GM19193 (cell line): ENCODE measurements around the gene MAN1C1.

Experiments used
- POLR2A ChIP-seq: IDR thresholded peaks from 4 replicates; pipeline ENCODE4 v1.6.1; 2011; ENCODE audit not compliant: insufficient read depth, insufficient read length; ENCODE audit errors: extremely low read depth

The MAN1C1 gene

DNA sequence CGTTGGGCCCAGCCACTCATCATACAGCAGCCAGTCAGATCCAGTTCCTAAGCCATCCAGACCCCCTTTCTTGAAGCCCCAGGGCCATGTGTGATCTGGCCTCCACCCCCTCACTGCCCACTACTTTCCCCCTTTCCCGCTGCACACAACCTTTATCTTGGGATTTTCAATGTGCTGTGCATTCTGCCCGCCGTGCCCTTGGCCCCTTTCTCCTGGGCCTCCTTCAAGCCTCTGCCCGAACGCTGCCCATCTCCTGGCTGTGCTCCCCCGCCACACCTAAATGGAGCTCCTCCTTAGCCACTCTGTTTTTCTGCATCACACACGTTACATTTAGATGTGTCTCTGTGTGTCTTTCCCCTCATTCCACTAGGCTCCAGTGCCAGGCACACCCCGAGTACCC, 116.7 kb downstream of the MAN1C1 start:
- TF ChIP-seq POLR2A: no peak

GRCh38 chr1:25735956-25736529, 119.5 kb downstream of the MAN1C1 start:
- no peak for TF ChIP-seq POLR2A

GRCh38 chr1:25737130-25737529, 120.5 kb downstream of the MAN1C1 start:
- no peak for TF ChIP-seq POLR2A

DNA sequence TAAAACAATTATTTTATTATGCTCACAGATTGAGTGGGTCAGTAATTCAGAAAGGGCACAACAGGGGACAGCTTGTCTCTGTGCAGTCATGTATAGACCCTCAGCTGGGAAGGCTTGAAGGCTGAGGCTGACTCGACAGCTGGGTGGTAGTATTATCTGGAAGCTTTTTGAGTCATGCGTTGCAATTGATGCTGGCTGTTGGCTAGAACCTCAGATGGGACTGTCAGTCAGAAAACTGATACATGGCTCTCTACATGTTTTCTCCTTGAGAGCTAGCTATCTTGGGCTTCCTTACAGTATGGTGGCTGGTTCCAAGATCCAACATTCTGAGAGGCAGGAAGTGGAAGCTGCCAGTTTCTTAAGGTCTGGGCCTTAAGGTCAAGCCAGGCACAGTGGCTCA, 121.9 kb downstream of the MAN1C1 start:
- no peak for TF ChIP-seq POLR2A

DNA sequence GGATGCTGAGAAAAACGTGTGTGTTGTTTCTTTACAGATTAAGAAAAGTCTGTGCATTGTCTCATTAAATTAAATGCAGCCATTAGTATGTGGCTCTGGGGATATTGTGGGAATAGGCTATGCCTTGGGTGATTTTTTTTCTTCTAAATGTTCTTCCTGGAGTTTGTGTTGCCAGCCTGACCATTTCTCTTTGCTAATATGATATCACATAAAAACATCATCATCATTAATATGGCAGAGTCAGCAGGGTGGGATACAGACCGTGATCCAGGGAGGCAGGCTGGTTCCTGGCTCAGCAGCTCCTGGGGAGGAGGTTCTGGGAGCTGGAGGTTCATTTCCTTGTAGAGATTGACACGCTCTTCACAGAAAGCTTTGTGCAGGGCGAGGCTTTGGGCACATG, 122.8 kb downstream of the MAN1C1 start:
- no peak for TF ChIP-seq POLR2A

- no peak for TF ChIP-seq POLR2A
These were observed 123.5 kb downstream of the MAN1C1 start for GRCh38 chr1:25740071-25740470.

DNA sequence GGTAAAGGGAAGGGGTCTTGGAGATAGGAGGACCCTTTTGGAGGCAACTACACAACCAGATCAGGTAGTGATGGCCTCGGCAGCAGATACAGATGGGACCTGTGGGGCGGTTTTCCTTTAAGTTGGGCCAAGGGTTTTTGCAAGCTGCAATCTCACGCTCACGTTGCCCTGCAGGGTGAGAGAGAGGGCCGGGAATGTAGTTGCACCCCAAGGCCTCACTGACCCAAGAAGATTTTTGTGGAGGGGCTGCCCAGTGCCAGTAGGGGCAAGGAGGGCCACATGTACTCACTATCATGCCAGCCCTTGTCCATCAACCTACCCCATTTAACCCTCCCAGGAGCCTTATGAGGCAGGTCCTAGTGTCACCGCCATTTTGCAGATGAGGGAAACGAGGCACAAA, 125.7 kb downstream of the MAN1C1 start:
- TF ChIP-seq POLR2A: no peak

DNA sequence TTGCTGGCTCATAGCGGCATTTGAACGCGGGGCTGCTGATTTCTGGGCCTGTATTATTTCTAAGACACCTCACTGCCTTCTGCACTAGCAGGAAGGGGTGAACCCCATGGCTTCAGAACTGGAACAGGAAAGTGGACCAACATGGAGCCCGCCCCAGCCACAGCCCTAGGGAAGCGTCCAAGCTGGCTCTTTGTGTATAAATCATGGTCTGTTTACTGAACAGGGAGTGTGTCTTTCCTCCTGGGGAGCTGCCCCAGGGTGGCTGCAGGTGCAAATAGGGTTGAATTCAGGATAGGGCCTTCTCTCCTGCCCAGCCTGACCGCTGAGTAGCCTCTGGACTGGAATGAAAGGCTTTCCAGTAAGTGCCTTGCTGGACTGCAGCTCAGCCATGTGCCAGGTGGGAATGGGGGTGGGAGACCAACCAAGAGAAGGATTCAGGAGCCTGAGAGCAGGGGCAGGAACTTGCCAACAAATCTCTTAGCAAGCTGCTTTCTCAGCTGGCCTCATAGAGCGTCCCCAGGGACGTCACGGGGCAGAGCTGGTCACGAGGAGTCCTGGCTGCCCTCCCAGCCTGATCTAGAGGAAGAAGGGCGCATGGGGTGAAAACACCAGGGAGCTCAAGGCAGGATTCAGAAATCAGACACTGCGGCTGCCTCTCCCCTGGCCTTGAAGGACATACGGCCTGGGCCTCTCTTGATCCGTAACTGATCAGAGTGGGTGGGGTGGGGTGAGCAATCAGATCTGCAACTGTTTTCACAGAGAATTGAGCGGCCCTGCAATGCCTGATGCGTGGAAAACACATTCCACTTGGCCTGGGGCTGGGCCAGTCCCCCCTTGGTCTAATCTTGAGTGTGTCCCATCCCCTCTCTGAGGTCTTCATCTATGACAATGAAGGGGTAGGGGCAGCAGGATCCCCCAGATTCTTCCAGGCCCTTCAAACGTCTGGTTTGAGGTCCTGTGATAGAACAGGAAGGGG, 126.9 kb downstream of the MAN1C1 start:
- TF ChIP-seq POLR2A: no peak

GRCh38 chr1:25744140-25744581, 127.6 kb downstream of the MAN1C1 start:
- TF ChIP-seq POLR2A: no peak

DNA sequence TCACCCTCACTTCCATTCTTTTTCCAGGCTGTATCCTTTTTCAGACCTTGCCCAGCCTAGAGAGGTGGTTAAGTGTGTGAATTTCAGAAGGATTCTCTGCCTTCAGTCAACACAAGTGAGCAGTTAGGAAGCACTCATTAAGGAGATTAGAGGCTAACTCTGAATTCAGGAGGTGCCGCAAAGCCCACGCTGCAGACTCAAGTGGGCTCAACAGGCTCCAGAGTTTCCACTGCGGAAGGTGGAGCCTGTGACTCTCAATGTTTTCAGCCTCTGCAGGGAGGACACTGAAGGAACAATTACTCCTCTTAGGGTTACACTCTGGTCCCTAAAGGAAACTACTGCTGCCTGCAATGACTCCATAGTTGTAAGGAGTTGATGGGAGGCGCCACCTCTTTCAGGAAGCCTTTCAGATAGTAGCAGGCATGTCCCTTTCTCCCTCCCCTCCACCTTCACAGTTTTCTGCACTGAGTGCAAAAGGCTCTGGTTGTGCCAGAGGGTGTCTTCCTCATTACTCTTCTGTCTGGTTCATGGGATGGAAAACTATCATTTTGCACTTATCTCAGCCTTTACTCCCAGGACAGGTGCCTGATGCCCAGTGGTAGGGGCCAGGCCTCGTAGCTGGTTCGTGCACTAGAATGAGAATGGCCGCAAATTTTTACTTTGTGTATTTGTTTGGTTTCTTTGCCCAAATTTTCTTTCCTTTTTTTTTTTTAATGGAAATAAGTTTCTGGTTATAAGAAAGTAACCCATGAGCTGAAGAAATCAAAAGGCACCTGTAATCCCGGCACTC, 128.2 kb downstream of the MAN1C1 start:
- no peak for TF ChIP-seq POLR2A

GRCh38 chr1:25746299-25747045, 129.9 kb downstream of the MAN1C1 start:
- TF ChIP-seq POLR2A: no peak

DNA sequence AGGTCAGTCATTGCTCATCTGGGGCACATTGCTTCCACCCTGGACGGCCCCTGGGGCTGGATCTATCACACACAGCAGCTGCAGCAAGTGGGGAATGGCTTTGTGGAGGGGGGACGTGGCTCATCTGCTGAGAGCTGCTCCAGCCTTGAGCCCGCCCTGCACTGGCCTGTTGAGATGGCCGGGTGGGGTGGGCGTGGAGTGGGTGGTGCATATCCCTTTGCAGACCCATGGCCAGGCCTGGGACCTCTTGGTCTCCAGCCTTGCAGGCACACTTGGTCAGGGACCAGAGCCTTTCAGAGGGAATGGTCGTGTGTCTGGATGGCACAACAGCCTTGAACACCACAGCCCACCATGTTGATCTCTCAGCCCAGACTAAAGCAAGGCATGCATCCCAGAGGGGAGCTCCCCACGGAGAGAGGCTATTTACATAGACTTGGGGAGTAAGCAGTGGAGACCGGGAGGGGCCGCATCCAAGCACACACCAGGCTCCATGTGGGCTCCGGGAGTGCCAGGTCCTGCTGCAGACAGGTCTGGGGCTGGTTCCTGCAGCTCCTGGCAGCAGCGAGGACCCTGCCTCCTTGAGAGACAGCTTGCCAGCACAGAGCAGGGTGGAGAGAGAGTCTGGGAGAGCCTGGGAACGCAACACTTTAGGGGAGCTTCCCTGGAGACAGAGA, 130.6 kb downstream of the MAN1C1 start:
- TF ChIP-seq POLR2A: no peak

DNA sequence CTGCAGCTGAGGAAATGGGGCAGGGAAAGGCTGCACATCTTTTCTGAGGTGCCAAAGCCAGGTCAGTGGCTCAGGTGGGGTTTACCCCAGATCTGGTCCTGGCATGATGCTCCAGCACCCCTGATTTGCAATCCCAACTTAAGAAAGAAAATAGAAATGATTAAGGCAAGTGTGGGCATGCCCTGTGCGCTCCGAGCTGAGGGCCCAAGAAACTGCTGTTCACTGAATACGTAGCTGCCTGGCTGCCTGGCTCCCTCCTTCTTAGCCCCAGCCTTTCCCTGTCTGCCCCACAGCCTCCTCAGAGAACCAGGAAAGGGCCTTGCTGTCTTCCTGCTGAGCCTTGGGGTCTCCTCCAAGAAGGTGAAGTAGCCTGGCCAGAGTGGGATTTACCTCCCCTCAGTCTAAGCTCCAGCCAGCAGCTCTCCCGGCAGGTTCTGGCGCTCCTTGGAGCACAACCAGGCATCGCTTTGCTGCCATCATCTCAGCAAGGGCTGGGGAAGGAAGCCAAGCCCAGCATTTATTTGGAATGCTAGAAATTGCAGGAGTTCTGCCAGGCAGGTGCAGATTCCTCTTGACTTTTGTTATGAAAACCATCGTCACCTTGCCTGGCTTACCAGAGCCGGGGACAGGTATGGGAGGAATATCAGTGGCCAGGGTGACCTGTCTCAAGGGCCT, 132.1 kb downstream of the MAN1C1 start:
- TF ChIP-seq POLR2A: no peak
